ENCODE measurements around the gene KCND1. TPM values are rescaled to one million over a fixed set of nuclear protein-coding genes. Genes with fewer than 3 reads are reported as not detected.

The KCND1 gene
- total and polyA plus RNA-seq, 2 of the 4 experiments (the other 2 are of a cell fraction) = 0.36 to 1.8 TPM

DNA sequence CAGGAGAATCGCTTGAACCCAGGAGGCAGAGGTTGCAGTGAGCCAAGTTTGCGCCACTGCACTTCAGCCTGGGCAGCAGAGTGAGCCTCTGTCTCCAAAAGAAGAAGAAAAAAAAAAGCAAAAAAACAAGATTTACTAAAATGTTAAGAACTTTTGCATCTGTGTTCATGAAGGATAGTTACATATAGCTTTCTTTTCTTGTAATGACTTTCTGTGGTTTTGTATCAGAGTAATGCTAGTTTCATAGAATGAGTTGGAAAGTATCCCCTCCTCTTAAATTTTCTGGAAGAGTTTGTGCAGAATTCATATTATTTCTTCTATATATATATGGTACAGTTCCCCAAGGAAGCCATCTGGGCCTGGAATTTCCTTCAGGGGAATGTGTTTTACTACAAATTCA is 47.4 kb upstream of the KCND1 start:
- Histone ChIP-seq H2AFZ (replicated peaks; ENCODE audit: low read length, poor library complexity) (no peak overlapping the region), H3K9me1 (ENCODE audit: insufficient read depth, low read length) (no peaks in the 10 kb centered on the region), H4K91ac (ENCODE audit: insufficient read depth, low read depth, low read length) (no peak overlapping the region), H3K4me3 (ENCODE audit: insufficient read depth, low read depth, low read length) (no peak overlapping the region), H3K56ac (ENCODE audit: extremely low read depth, insufficient read depth, low read length) (no peak overlapping the region), H3K4me2 (ENCODE audit: low read depth, low read length) (no peak overlapping the region), H3K4ac (ENCODE audit: low read depth, low read length) (no peak overlapping the region), H3K9ac (ENCODE audit: low read depth, low read length) (no peak overlapping the region), H4K8ac (ENCODE audit: low read depth in 2 of 2, low read length in 2 of 2) (no peak overlapping the region), H2AK9ac (replicated peaks; ENCODE audit: low read depth, low read length, poor library complexity) (no peak overlapping the region), H3K18ac (ENCODE audit: low read depth, low read length) (no peak overlapping the region), H3K14ac (replicated peaks; ENCODE audit: low read depth, low read length) (no peak overlapping the region), H2BK5ac (ENCODE audit: low read depth, low read length, poor library complexity, severe bottlenecking) (no peak overlapping the region), H4K20me1 (ENCODE audit: insufficient read depth, low read length) (no peaks in the 10 kb centered on the region), H3K36me3 (ENCODE audit: control insufficient read depth, insufficient read depth, low read length) (no peaks in the 10 kb centered on the region), H2AK5ac (ENCODE audit: low read depth, low read length) (no peak overlapping the region), H3K79me1 (ENCODE audit: low read depth in 1 of 2, low read length in 2 of 2) (no peaks in the 10 kb centered on the region), H3K23ac (ENCODE audit: low read depth, low read length) (no peak overlapping the region), H2BK15ac (ENCODE audit: low read depth, low read length) (no peak overlapping the region), H3K9me3 (ENCODE audit: control insufficient read depth, insufficient read depth, low read length) (no peaks in the 10 kb centered on the region), H4K5ac (ENCODE audit: low read depth, low read length) (no peak overlapping the region), H3K4me1 (ENCODE audit: control insufficient read depth, insufficient read depth, low read length) (no peaks in the 10 kb centered on the region), H3K27me3 (ENCODE audit: control insufficient read depth, insufficient read depth, low read length) (no peaks in the 10 kb centered on the region), H2BK120ac (ENCODE audit: low read depth, low read length) (no peak overlapping the region), H3K27ac (ENCODE audit: insufficient read depth, low read length) (no peak overlapping the region), H2BK20ac (ENCODE audit: low read depth, low read length) (no peak overlapping the region)
- in situ Hi-C loops (cut with MboI; ENCODE audit: low sequenced_read_pairs) (no loop called here), intact Hi-C loops (cut with micrococcal nuclease) (no loop called here), dilution Hi-C loops (cut with HindIII; ENCODE audit: low sequenced_read_pairs, unreplicated experiment) (no loop called here)
- no peak for ATAC-seq (ENCODE audit: low read depth)
- DNase-seq = no peak
- TF ChIP-seq RAD21 (IDR thresholded peaks at IDR 0.05; ENCODE audit: low read length) = no peak
- no peak for TF ChIP-seq MAZ (IDR thresholded peaks at IDR 0.05; ENCODE audit: borderline replicate concordance, low read depth, low read length)
- no peak for TF ChIP-seq POLR2A (IDR thresholded peaks at IDR 0.05; ENCODE audit: low read depth, low read length)
- no peak for TF ChIP-seq NFE2L2 (IDR thresholded peaks at IDR 0.05; ENCODE audit: low read depth, low read length)
- TF ChIP-seq MAFK (IDR thresholded peaks at IDR 0.05; ENCODE audit: low read depth, low read length) = no peak
- TF ChIP-seq CEBPB (IDR thresholded peaks at IDR 0.05; ENCODE audit: low read depth, low read length) = no peak
- TF ChIP-seq BHLHE40 (IDR thresholded peaks at IDR 0.05; ENCODE audit: low read depth, low read length) = no peak
- TF ChIP-seq, protein P1, sequence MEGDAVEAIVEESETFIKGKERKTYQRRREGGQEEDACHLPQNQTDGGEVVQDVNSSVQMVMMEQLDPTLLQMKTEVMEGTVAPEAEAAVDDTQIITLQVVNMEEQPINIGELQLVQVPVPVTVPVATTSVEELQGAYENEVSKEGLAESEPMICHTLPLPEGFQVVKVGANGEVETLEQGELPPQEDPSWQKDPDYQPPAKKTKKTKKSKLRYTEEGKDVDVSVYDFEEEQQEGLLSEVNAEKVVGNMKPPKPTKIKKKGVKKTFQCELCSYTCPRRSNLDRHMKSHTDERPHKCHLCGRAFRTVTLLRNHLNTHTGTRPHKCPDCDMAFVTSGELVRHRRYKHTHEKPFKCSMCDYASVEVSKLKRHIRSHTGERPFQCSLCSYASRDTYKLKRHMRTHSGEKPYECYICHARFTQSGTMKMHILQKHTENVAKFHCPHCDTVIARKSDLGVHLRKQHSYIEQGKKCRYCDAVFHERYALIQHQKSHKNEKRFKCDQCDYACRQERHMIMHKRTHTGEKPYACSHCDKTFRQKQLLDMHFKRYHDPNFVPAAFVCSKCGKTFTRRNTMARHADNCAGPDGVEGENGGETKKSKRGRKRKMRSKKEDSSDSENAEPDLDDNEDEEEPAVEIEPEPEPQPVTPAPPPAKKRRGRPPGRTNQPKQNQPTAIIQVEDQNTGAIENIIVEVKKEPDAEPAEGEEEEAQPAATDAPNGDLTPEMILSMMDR (conservative IDR thresholded peaks at IDR 0.05; ENCODE audit: low read depth, low read length) = no peak
- TF ChIP-seq RCOR1 (IDR thresholded peaks at IDR 0.05; ENCODE audit: insufficient replicate concordance, low read length) = no peak
- TF ChIP-seq, protein P2, sequence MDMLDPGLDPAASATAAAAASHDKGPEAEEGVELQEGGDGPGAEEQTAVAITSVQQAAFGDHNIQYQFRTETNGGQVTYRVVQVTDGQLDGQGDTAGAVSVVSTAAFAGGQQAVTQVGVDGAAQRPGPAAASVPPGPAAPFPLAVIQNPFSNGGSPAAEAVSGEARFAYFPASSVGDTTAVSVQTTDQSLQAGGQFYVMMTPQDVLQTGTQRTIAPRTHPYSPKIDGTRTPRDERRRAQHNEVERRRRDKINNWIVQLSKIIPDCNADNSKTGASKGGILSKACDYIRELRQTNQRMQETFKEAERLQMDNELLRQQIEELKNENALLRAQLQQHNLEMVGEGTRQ (IDR thresholded peaks at IDR 0.05; ENCODE audit: low read depth, low read length) = no peak
- TF ChIP-seq SMC3 (IDR thresholded peaks at IDR 0.05; ENCODE audit: low read depth, low read length) = no peak
- no peak for TF ChIP-seq RFX5 (IDR thresholded peaks at IDR 0.05; ENCODE audit: low read depth, low read length)
- POLR2A ChIA-PET (ENCODE audit: unreplicated experiment) = no interaction called here
- CTCF ChIA-PET = no interaction called here
- WGBS, 2 experiments (ENCODE audit: extremely low coverage in 2 of 2, insufficient read length in 1 of 2) = 56% methylated on average over 2 of the region's 2 CpGs; no CpG with 5 or more reads in 1 of the 2 experiments
- no TSS peak for BruUV-seq (replicated peaks)

Measured in IMR-90 (cell line).